ENCODE measurements around the gene VSIR. TPM values are rescaled to one million over a fixed set of nuclear protein-coding genes. Genes with fewer than 3 reads are reported as not detected.

The VSIR gene
- total RNA-seq, 1 donor from 2014 or later: 8.6 TPM

- DNase-seq (ENCODE audit: low read depth): no peak
- no peak for TF ChIP-seq CTCF (conservative IDR thresholded peaks at IDR 0.05; ENCODE audit: low read depth, low read length)
- no peak overlapping the region for H3K4me3 ChIP-seq (ENCODE audit: low read depth, low read length)
Measured at GRCh38 chr10:71806704-71807556, 33.6 kb upstream of the VSIR start.

DNA sequence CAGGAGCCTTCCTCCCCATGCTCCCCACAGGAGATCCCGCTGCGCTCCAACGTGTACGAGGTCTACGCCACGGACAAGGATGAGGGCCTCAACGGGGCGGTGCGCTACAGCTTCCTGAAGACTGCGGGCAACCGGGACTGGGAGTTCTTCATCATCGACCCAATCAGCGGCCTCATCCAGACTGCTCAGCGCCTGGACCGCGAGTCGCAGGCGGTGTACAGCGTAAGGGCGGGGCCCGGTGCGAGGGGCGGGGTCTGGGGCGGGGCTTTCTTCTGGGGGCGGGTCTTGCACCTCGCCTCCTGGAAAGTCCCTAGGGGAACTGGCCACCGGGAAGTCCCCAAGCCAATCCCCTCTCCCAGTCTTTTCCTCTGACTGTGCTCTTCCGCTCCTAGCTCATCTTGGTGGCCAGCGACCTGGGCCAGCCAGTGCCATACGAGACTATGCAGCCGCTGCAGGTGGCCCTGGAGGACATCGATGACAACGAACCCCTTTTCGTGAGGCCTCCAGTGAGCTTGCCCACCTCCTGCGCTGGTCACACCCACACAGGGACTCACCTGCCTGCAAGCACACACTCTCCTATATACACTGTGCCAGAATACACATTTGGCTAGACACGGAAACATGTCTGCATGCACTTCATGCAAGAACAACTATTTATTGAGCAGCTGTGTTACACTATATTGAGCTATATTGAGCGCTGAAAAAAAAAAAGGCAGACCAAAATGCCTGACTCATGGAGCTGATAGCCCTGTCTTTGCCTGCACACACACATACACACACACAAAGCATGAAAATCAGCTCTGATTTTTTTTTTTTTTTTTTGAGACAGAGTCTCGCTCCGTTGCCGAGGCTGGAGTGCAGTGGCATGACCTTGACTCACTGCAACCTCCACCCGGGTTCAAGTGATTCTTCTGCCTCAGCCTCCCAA, 32.7 kb upstream of the VSIR start:
- no peak overlapping the region for H3K4me3 ChIP-seq (ENCODE audit: low read depth, low read length)
- no peak for TF ChIP-seq CTCF (conservative IDR thresholded peaks at IDR 0.05; ENCODE audit: low read depth, low read length)
- no peak for DNase-seq (ENCODE audit: low read depth)

GRCh38 chr10:71804077-71804476, 30.8 kb upstream of the VSIR start:
- no peak overlapping the region for H3K4me3 ChIP-seq (ENCODE audit: low read depth, low read length)
- TF ChIP-seq CTCF (conservative IDR thresholded peaks at IDR 0.05; ENCODE audit: low read depth, low read length): no peak
- DNase-seq (ENCODE audit: low read depth): no peak

- DNase-seq (ENCODE audit: low read depth): no peak
- H3K4me3 ChIP-seq (ENCODE audit: low read depth, low read length): no peak overlapping the region
- TF ChIP-seq CTCF (conservative IDR thresholded peaks at IDR 0.05; ENCODE audit: low read depth, low read length): no peak
Measured at GRCh38 chr10:71802715-71803488, 29.6 kb upstream of the VSIR start.

DNA sequence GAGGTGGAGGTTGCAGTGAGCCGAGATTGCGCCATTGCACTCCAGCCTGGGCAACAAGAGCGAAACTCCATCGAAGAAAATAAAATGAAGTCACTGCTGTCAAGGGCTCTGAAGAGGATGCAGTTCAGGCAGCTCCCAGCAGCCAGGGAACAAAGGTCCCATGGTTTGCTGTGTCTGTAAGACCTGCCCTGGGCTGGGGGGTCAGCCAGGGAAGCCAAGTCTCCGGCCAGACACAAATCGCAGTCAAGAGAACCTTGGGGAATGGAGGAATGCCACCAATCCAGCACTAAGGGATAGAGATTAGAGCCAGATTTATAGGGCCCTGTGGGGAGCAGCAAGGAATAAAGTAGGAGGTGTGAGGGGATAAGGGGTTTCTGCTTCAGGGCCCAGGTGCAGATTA, 28.9 kb upstream of the VSIR start:
- H3K4me3 ChIP-seq (ENCODE audit: low read depth, low read length): no peak overlapping the region
- DNase-seq (ENCODE audit: low read depth): no peak
- no peak for TF ChIP-seq CTCF (conservative IDR thresholded peaks at IDR 0.05; ENCODE audit: low read depth, low read length)

DNA sequence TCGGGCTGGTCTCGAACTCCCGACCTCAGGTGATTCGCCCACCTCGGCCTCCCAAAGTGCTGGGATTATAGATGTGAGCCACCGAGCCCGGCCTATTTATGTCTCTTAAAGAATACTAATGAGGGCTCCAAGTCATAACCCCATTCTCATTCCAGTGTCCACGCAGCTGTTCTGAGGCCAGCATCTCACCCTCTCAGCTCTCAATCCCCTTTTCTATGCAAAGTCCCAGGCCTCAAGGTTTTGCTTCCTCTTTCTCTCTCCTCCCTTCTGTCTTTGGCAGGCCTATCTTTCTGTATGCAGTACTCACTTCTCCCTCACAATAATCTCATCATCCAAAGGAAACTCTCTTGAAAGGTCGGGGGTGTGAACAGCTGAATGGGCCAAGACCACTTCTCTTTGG, 28.0 kb upstream of the VSIR start:
- no peak for TF ChIP-seq CTCF (conservative IDR thresholded peaks at IDR 0.05; ENCODE audit: low read depth, low read length)

More for the DNA sequence above, 28.0 kb upstream of the VSIR start:
- no peak overlapping the region for H3K4me3 ChIP-seq (ENCODE audit: low read depth, low read length)
- DNase-seq (ENCODE audit: low read depth): no peak

Measured in epithelial cell of proximal tubule (primary cell).